ENCODE data around the gene THAP8.

GRCh38 chr19:36067681-36068080, 13.6 kb upstream of the THAP8 start:
- TF ChIP-seq CTCF (conservative IDR thresholded peaks at IDR 0.05; ENCODE audit: low read depth, low read length) (no peak), EZH2 (IDR thresholded peaks at IDR 0.05; ENCODE audit: low read length, unreplicated experiment) (no peak)

Measured in PC-3 (cell line).